K562 (cell line): Measurements from ENCODE around the gene DLX2. TPM values are rescaled to one million over a fixed set of nuclear protein-coding genes. Genes with fewer than 3 reads are reported as not detected.

Experiments used
- ATAC-seq: fragments of 200-7000 bp; cut with Tn5 transposase; 3 replicates; pipeline ENCODE4 v1.9.1; 2020; ENCODE audit warnings: moderate library complexity
- BruUV-seq: library from RNA; stranded (reverse); fragments of 400-500 nt; replicated peaks from 2 replicates; lab custom pipeline; 2021; lab: Mats Ljungman, UMichigan
- CTCF ChIA-PET: fragments of 300-600 bp; formaldehyde crosslinking; extraction: SDS; loops from one replicate; lab custom pipeline; 2021; ENCODE audit warnings: low intra/inter-chr PET ratio; lab: Yijun Ruan, JAX
- POLR2A ChIA-PET: fragments of 300-600, 350-650 bp; sonication (Branson Sonifier 250); formaldehyde crosslinking; extraction: SDS; loops from one replicate; lab custom pipeline; 2021; ENCODE audit warnings: antibody characterized with exemption, inconsistent platforms; lab: Yijun Ruan, JAX
- DNase-seq, 4 experiments: peaks; one replicate each; pipeline versions ENCODE4 v3.0.0 to v3.0.0-alpha.2; 2011 to 2018; ENCODE audit warnings: low spot score in 3 of 4, mixed read lengths in 3 of 4; ENCODE audit errors: extremely low read depth in 1 of 4
- FAIRE-seq: peaks from 2 replicates; lab custom pipeline; 2011; peaks lifted over from hg19 to GRCh38; lab: Jason Lieb, UNC
- H2AFZ ChIP-seq: 2 replicates; pipeline ENCODE4 v1.6.0; 2011; ENCODE audit warnings: low read depth, low read length, control low read depth, inconsistent platforms
- H3K27ac ChIP-seq: fragments of 200-600 bp; 3 replicates; pipeline ENCODE4 v1.8.0; 2011; ENCODE audit warnings: low read depth, mild to moderate bottlenecking, control low read depth, inconsistent platforms, low read length, moderate library complexity, mixed read lengths; ENCODE audit errors: extremely low read depth
- H3K27me3 ChIP-seq, 2 experiments: fragments of 300-600 bp in 1 of 2; 2 replicates in 1 of 2; 3 replicates in 1 of 2; pipeline versions ENCODE4 v1.6.0 to v1.8.0; 2011; ENCODE audit warnings: inconsistent platforms in 2 of 2, low read length in 2 of 2, mild to moderate bottlenecking in 1 of 2, mixed read lengths in 1 of 2, moderate library complexity in 1 of 2; ENCODE audit not compliant: control insufficient read depth in 2 of 2, insufficient read depth in 2 of 2
- H3K36me3 ChIP-seq: fragments of 300-600 bp; 3 replicates; pipeline ENCODE4 v1.8.0; 2011; ENCODE audit warnings: mild to moderate bottlenecking, low read length, inconsistent platforms; ENCODE audit not compliant: control insufficient read depth, insufficient read depth
- H3K4me1 ChIP-seq, 2 experiments: fragments of 200-600 bp in 1 of 2; replicated peaks in 1 of 2; 2 replicates in 1 of 2; 3 replicates in 1 of 2; pipeline versions ENCODE4 v1.5.1 to v1.8.0; 2011; ENCODE audit warnings: inconsistent platforms in 2 of 2, low read length in 2 of 2, mild to moderate bottlenecking in 1 of 2, mixed read lengths in 1 of 2, moderate library complexity in 1 of 2; ENCODE audit not compliant: control insufficient read depth in 2 of 2, insufficient read depth in 2 of 2
- H3K4me2 ChIP-seq: 2 replicates; pipeline ENCODE4 v1.6.1; 2011; ENCODE audit warnings: low read length, control low read depth, inconsistent platforms, mixed read lengths; ENCODE audit not compliant: insufficient read depth
- H3K4me3 ChIP-seq: fragments of 200-600 bp; sonication (generic), shearing (Covaris generic); 2 replicates; pipeline ENCODE4 v1.5.1; 2016; ENCODE audit warnings: control low read depth, inconsistent platforms
- H3K79me2 ChIP-seq: fragments of 200-600 bp; 3 replicates; pipeline ENCODE4 v1.8.0; 2011; ENCODE audit warnings: low read length, inconsistent platforms; ENCODE audit not compliant: control insufficient read depth, insufficient read depth
- H3K9ac ChIP-seq, 2 experiments: 2 replicates each; pipeline versions ENCODE4 v1.6.0 to v1.6.1; 2011; ENCODE audit warnings: low read depth in 2 of 2, low read length in 2 of 2, control low read depth in 1 of 2, inconsistent platforms in 1 of 2, mild to moderate bottlenecking in 1 of 2, mixed read lengths in 1 of 2; ENCODE audit not compliant: insufficient read depth in 1 of 2
- H3K9me1 ChIP-seq: one replicate; pipeline ENCODE4 v1.6.0; 2011; ENCODE audit warnings: inconsistent platforms, mild to moderate bottlenecking, low read length, moderate library complexity; ENCODE audit not compliant: control insufficient read depth, insufficient read depth
- H3K9me3 ChIP-seq: replicated peaks from 2 replicates; pipeline ENCODE4 v1.5.1; 2011; ENCODE audit warnings: low read depth, low read length, inconsistent platforms; ENCODE audit not compliant: control insufficient read depth, insufficient read depth
- H4K20me1 ChIP-seq: replicated peaks from 2 replicates; pipeline ENCODE4 v1.6.1; 2011; ENCODE audit warnings: low read length, inconsistent platforms, mixed read lengths; ENCODE audit not compliant: control insufficient read depth, insufficient read depth
- ESRRB ChIP-seq: fragments of 250-450 bp; sonication (Bioruptor Pico); IDR thresholded peaks from 2 replicates; pipeline ENCODE4 v1.5.0; 2020; ENCODE audit warnings: mild to moderate bottlenecking, moderate library complexity, borderline replicate concordance
- FOXA1 ChIP-seq: fragments of 450-650 bp; IDR thresholded peaks from 2 replicates; pipeline ENCODE4 v1.6.1; 2016; ENCODE audit warnings: mild to moderate bottlenecking, borderline replicate concordance
- HDAC1 ChIP-seq, 2 experiments: fragments of 450-650 bp; IDR thresholded peaks; 2 replicates each; pipeline ENCODE4 v1.6.1; 2016 to 2017; ENCODE audit warnings: inconsistent platforms in 1 of 2, mild to moderate bottlenecking in 1 of 2, moderate library complexity in 1 of 2
- NBN ChIP-seq: fragments of 450-650 bp; IDR thresholded peaks from 2 replicates; pipeline ENCODE4 v1.6.1; 2016; ENCODE audit warnings: low read depth, mild to moderate bottlenecking
- WGBS: fragments of 100-300 bp; shearing (Covaris generic); methylation state at CpG from one replicate; pipeline ENCODE4 v1.1.6; 2016; ENCODE audit warnings: low coverage, mixed read lengths; ENCODE audit not compliant: insufficient coverage; ENCODE audit errors: missing lambda C conversion rate; 5-methylcytosine and 5-hydroxymethylcytosine counted together
- in situ Hi-C: fragments of 300-500 bp; cut with MboI; formaldehyde crosslinking; loops from 4 replicates; pipeline ENCODE4 v1.15.0; 2018; ENCODE audit warnings: inconsistent platforms, mixed read lengths
- intact Hi-C: fragments of 100-400 bp; cut with micrococcal nuclease; formaldehyde crosslinking; loops from 2 replicates; pipeline ENCODE4 v1.14.2; 2022
- polyA plus RNA-seq, 8 experiments: library from polyadenylated mRNA; depleted of rRNA in 4 of 8; stranded (reverse) in 5 of 8; unstranded in 3 of 8; fragments of >200 nt; fragmentation: Nextera tagmentation in 2 of 8; fragmentation: Illumina TruSeq in 1 of 8; extraction: Ambion mirVana in 2 of 8; extraction: Trizol in 1 of 8; gene quantifications; 2 replicates each; pipeline versions ENCODE4 v1.2.1 to v1.2.3, GENCODE V29; 2011 to 2014; ENCODE audit warnings: inconsistent platforms in 1 of 8, missing spikeins in 1 of 8
- total RNA-seq, 7 experiments: library from RNA; depleted of rRNA in 6 of 7; stranded (reverse); fragments of >200 nt in 6 of 7; fragmentation: Illumina TruSeq in 2 of 7; extraction: Trizol in 2 of 7; gene quantifications; 2 replicates each; pipeline versions ENCODE4 v1.2.1 to v1.2.3, GENCODE V29; 2011 to 2021; ENCODE audit warnings: low replicate concordance in 1 of 7
- TF ChIP-seq, protein P1 (sequence below): fragments of 450-650 bp; conservative IDR thresholded peaks from 2 replicates; pipeline ENCODE4 v1.6.1; 2016; ENCODE audit warnings: missing genetic modification characterization, low read depth, mild to moderate bottlenecking, control low read depth, missing compliant biosample characterization
- TF ChIP-seq, protein P2 (sequence below), 3 experiments: fragments of 200-800 bp in 1 of 3; fragments of 250-450 bp in 1 of 3; fragments of 450-650 bp in 1 of 3; sonication (Bioruptor Pico) in 1 of 3; sonication (Bioruptor generic) in 1 of 3; formaldehyde crosslinking in 1 of 3; IDR thresholded peaks; 2 replicates each; pipeline versions ENCODE4 v1.6.1 to v1.8.0; 2016 to 2022; ENCODE audit warnings: mild to moderate bottlenecking in 2 of 3, missing genetic modification characterization in 2 of 3, missing compliant biosample characterization in 1 of 3, moderate library complexity in 1 of 3

Gene DLX2
- total and polyA plus RNA-seq, 9 of the 15 experiments (the other 6 are each of a cell fraction or from before 2014, with no cell fraction given), result 0.14 to 4.3 (median 0.86) TPM

DNA sequence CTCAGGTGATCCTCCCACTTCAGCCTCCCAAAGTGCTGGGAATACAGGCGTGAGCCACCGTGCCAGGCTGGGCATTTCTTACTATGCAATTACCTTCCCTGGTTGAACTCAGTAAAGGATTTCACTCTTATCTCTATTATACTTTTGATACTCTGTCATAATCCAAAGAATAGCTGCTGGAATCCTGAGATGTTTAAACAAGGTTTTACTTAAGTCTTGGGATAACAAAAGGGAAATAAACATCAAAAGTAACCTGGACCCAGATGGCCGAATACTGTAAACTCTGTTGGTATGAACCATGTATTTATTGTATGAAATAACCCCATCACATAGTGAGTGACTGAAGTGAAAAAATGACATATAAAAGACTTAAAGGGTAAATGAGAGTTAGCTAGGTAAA, 11.9 kb upstream of the DLX2 start:
- intact Hi-C loops, result loop anchor here (5.0 to 10.0 kb wide), 2 partner anchors 517 to 1140 kb away; no protein-coding TSS in a partner anchor
- TF ChIP-seq, protein P1, sequence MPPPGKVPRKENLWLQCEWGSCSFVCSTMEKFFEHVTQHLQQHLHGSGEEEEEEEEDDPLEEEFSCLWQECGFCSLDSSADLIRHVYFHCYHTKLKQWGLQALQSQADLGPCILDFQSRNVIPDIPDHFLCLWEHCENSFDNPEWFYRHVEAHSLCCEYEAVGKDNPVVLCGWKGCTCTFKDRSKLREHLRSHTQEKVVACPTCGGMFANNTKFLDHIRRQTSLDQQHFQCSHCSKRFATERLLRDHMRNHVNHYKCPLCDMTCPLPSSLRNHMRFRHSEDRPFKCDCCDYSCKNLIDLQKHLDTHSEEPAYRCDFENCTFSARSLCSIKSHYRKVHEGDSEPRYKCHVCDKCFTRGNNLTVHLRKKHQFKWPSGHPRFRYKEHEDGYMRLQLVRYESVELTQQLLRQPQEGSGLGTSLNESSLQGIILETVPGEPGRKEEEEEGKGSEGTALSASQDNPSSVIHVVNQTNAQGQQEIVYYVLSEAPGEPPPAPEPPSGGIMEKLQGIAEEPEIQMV, result no peak
- no peak for TF ChIP-seq NBN
- no peak for TF ChIP-seq ESRRB (CRISPR knock-in tag)
- TF ChIP-seq HDAC1 (IDR thresholded peaks at IDR 0.05), result no peak
- no peak for TF ChIP-seq FOXA1
- TF ChIP-seq, protein P2, sequence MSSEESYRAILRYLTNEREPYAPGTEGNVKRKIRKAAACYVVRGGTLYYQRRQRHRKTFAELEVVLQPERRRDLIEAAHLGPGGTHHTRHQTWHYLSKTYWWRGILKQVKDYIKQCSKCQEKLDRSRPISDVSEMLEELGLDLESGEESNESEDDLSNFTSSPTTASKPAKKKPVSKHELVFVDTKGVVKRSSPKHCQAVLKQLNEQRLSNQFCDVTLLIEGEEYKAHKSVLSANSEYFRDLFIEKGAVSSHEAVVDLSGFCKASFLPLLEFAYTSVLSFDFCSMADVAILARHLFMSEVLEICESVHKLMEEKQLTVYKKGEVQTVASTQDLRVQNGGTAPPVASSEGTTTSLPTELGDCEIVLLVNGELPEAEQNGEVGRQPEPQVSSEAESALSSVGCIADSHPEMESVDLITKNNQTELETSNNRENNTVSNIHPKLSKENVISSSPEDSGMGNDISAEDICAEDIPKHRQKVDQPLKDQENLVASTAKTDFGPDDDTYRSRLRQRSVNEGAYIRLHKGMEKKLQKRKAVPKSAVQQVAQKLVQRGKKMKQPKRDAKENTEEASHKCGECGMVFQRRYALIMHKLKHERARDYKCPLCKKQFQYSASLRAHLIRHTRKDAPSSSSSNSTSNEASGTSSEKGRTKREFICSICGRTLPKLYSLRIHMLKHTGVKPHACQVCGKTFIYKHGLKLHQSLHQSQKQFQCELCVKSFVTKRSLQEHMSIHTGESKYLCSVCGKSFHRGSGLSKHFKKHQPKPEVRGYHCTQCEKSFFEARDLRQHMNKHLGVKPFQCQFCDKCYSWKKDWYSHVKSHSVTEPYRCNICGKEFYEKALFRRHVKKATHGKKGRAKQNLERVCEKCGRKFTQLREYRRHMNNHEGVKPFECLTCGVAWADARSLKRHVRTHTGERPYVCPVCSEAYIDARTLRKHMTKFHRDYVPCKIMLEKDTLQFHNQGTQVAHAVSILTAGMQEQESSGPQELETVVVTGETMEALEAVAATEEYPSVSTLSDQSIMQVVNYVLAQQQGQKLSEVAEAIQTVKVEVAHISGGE (CRISPR knock-in tag; IDR thresholded peaks at IDR 0.05), result no peak
- in situ Hi-C loops, result loop anchor here (25.0 kb wide), 1 partner anchor 1152 kb away; no protein-coding TSS in a partner anchor
- no peaks in the 10 kb centered on the region for H3K9me1 ChIP-seq
- no peak for ATAC-seq
- ChIA-PET CTCF (interaction anchor here (2.4 kb wide), 1 partner anchor 409 kb away, joined by 18 read pairs; no protein-coding TSS in a partner anchor), POLR2A (interaction anchor here (1.2 kb wide), 1 partner anchor 320 kb away, joined by 3 read pairs; no protein-coding TSS in a partner anchor)
- H3K4me3 ChIP-seq, result no peak overlapping the region
- no peak for FAIRE-seq
- 11% methylated on average over 3 of the region's 3 CpGs for WGBS
- H3K27me3 ChIP-seq, result peaks cover 6% of the 10 kb centered on the region in 2 experiments; a peak in 3 of 5 replicates
- H3K79me2 ChIP-seq, result no peaks in the 10 kb centered on the region
- no peaks in the 10 kb centered on the region for H3K36me3 ChIP-seq
- no peak overlapping the region for H3K4me2 ChIP-seq
- DNase-seq, result no peak
- no peak overlapping the region for H3K9ac ChIP-seq
- H2AFZ ChIP-seq, result no peak overlapping the region
- H3K27ac ChIP-seq, result no peak overlapping the region
- no TSS peak for BruUV-seq
- no peaks in the 10 kb centered on the region; the same call in 1 of the 2 replicates for H3K9me3 ChIP-seq
- H4K20me1 ChIP-seq, result no peaks in the 10 kb centered on the region
- peaks cover 0 to 4% of the 10 kb centered on the region in 2 experiments; a peak in 1 of 5 replicates for H3K4me1 ChIP-seq
